IMR-90 (cell line): Measurements from ENCODE around the gene ITGA1. TPM values are rescaled to one million over a fixed set of nuclear protein-coding genes. Genes with fewer than 3 reads are reported as not detected.
A peak's percentile ranks its signal among the peaks of the same experiment; 100 is the strongest.

Experiments
- ATAC-seq: fragments of 200-7000 bp; cut with Tn5 transposase; 2 replicates; pipeline ENCODE4 v1.9.1; 2020; ENCODE audit warnings: low read depth, mild to moderate bottlenecking, moderate library complexity
- BruUV-seq: library from RNA; stranded (reverse); fragments of 400-500 nt; replicated peaks from 2 replicates; lab custom pipeline; 2021; lab: Mats Ljungman, UMichigan
- CTCF ChIA-PET: fragments of 300-600 bp; formaldehyde crosslinking; extraction: SDS; loops from one replicate; lab custom pipeline; 2021; ENCODE audit warnings: antibody characterized with exemption; lab: Yijun Ruan, JAX
- POLR2A ChIA-PET: fragments of 300-600 bp; sonication (Branson Sonifier 250); formaldehyde crosslinking; loops from one replicate; lab custom pipeline; 2022; ENCODE audit warnings: antibody characterized with exemption; ENCODE audit not compliant: unreplicated experiment; lab: Charles Lee
- DNase-seq: peaks from one replicate; pipeline ENCODE4 v3.0.0; 2013
- H2AFZ ChIP-seq: replicated peaks from 2 replicates; pipeline ENCODE3; 2013; ENCODE audit warnings: low read length, mild to moderate bottlenecking; ENCODE audit not compliant: poor library complexity
- H2AK5ac ChIP-seq: 2 replicates; pipeline ENCODE4 v1.6.1; 2013; ENCODE audit warnings: low read depth, low read length, inconsistent platforms
- H2AK9ac ChIP-seq: replicated peaks from 2 replicates; pipeline ENCODE3; 2013; ENCODE audit warnings: mild to moderate bottlenecking, low read depth, low read length, moderate library complexity; ENCODE audit not compliant: poor library complexity
- H2BK120ac ChIP-seq: 2 replicates; pipeline ENCODE4 v1.6.1; 2013; ENCODE audit warnings: low read depth, low read length, inconsistent platforms
- H2BK15ac ChIP-seq: 3 replicates; pipeline ENCODE4 v1.6.1; 2013; ENCODE audit warnings: low read depth, low read length, inconsistent platforms
- H2BK20ac ChIP-seq: 2 replicates; pipeline ENCODE4 v1.6.1; 2013; ENCODE audit warnings: low read depth, mild to moderate bottlenecking, inconsistent platforms, low read length, moderate library complexity
- H2BK5ac ChIP-seq: 2 replicates; pipeline ENCODE4 v1.6.1; 2013; ENCODE audit warnings: mild to moderate bottlenecking, low read depth, low read length, inconsistent platforms; ENCODE audit not compliant: poor library complexity, severe bottlenecking
- H3K14ac ChIP-seq: replicated peaks from 2 replicates; pipeline ENCODE4 v1.6.1; 2013; ENCODE audit warnings: low read depth, low read length, inconsistent platforms
- H3K18ac ChIP-seq: 2 replicates; pipeline ENCODE4 v1.6.1; 2013; ENCODE audit warnings: low read depth, low read length, control low read depth
- H3K23ac ChIP-seq: 2 replicates; pipeline ENCODE4 v1.6.1; 2013; ENCODE audit warnings: low read depth, low read length, inconsistent platforms
- H3K27ac ChIP-seq: 2 replicates; pipeline ENCODE4 v1.5.1; 2013; ENCODE audit warnings: mild to moderate bottlenecking, control low read depth, low read length; ENCODE audit not compliant: insufficient read depth
- H3K27me3 ChIP-seq: 2 replicates; pipeline ENCODE4 v1.6.1; 2013; ENCODE audit warnings: low read length; ENCODE audit not compliant: control insufficient read depth, insufficient read depth
- H3K36me3 ChIP-seq: 2 replicates; pipeline ENCODE4 v1.6.1; 2013; ENCODE audit warnings: low read length, mixed read lengths; ENCODE audit not compliant: control insufficient read depth, insufficient read depth
- H3K4ac ChIP-seq: 2 replicates; pipeline ENCODE4 v1.6.1; 2013; ENCODE audit warnings: low read depth, low read length, inconsistent platforms
- H3K4me1 ChIP-seq: 2 replicates; pipeline ENCODE4 v1.6.1; 2013; ENCODE audit warnings: low read length, mixed read lengths; ENCODE audit not compliant: control insufficient read depth, insufficient read depth
- H3K4me2 ChIP-seq: 2 replicates; pipeline ENCODE4 v1.6.1; 2013; ENCODE audit warnings: low read depth, mild to moderate bottlenecking, control low read depth, low read length, moderate library complexity
- H3K4me3 ChIP-seq: 2 replicates; pipeline ENCODE4 v1.5.1; 2013; ENCODE audit warnings: low read depth, mild to moderate bottlenecking, control low read depth, low read length, moderate library complexity; ENCODE audit not compliant: insufficient read depth
- H3K56ac ChIP-seq: 2 replicates; pipeline ENCODE4 v1.6.1; 2013; ENCODE audit warnings: low read length, inconsistent platforms; ENCODE audit not compliant: insufficient read depth; ENCODE audit errors: extremely low read depth
- H3K79me1 ChIP-seq, 2 experiments: 2 replicates each; pipeline ENCODE4 v1.6.1; 2013; ENCODE audit warnings: low read length in 2 of 2, inconsistent platforms in 1 of 2, low read depth in 1 of 2
- H3K9ac ChIP-seq: 2 replicates; pipeline ENCODE4 v1.6.1; 2013; ENCODE audit warnings: low read depth, low read length, control low read depth
- H3K9me1 ChIP-seq: 2 replicates; pipeline ENCODE4 v1.6.1; 2013; ENCODE audit warnings: low read length, inconsistent platforms; ENCODE audit not compliant: insufficient read depth
- H3K9me3 ChIP-seq: 2 replicates; pipeline ENCODE4 v1.6.1; 2013; ENCODE audit warnings: low read length; ENCODE audit not compliant: control insufficient read depth, insufficient read depth
- H4K20me1 ChIP-seq: 2 replicates; pipeline ENCODE4 v1.6.1; 2013; ENCODE audit warnings: low read length, inconsistent platforms; ENCODE audit not compliant: insufficient read depth
- H4K5ac ChIP-seq: 2 replicates; pipeline ENCODE4 v1.6.1; 2013; ENCODE audit warnings: mild to moderate bottlenecking, low read depth, low read length, control low read depth
- H4K8ac ChIP-seq, 2 experiments: 2 replicates each; pipeline ENCODE4 v1.6.1; 2013; ENCODE audit warnings: low read depth in 2 of 2, low read length in 2 of 2, control low read depth in 1 of 2, inconsistent platforms in 1 of 2
- H4K91ac ChIP-seq: 2 replicates; pipeline ENCODE4 v1.6.1; 2013; ENCODE audit warnings: low read depth, low read length, inconsistent platforms; ENCODE audit not compliant: insufficient read depth
- CEBPB ChIP-seq: IDR thresholded peaks from 2 replicates; pipeline ENCODE4 v1.6.1; 2012; ENCODE audit warnings: low read depth, low read length, improper control_type of control experiment
- ELK1 ChIP-seq: fragments of 150-350 bp; IDR thresholded peaks from 2 replicates; pipeline ENCODE4 v1.6.1; 2016; ENCODE audit warnings: low read depth, mild to moderate bottlenecking, low read length, moderate library complexity, borderline replicate concordance
- RAD21 ChIP-seq: IDR thresholded peaks from 2 replicates; pipeline ENCODE4 v1.6.1; 2012; ENCODE audit warnings: low read length, improper control_type of control experiment
- WGBS, 2 experiments: methylation state at CpG; one replicate each; pipeline versions ENCODE4 v1.1.5 to v1.1.7; 2013; ENCODE audit warnings: missing lambda C conversion rate in 2 of 2; ENCODE audit not compliant: insufficient read length in 1 of 2; ENCODE audit errors: extremely low coverage in 2 of 2; 5-methylcytosine and 5-hydroxymethylcytosine counted together
- dilution Hi-C: fragments of 300-500 bp; cut with HindIII; formaldehyde crosslinking; loops from one replicate; pipeline ENCODE4 v1.14.3; 2018; ENCODE audit warnings: low sequenced_read_pairs; ENCODE audit not compliant: unreplicated experiment
- in situ Hi-C: fragments of 300-500 bp; cut with MboI; formaldehyde crosslinking; loops from 3 replicates; pipeline ENCODE4 v1.14.3; 2019; ENCODE audit warnings: low sequenced_read_pairs, inconsistent platforms, mixed read lengths
- intact Hi-C: fragments of 100-400 bp; cut with micrococcal nuclease; formaldehyde crosslinking; loops from 2 replicates; pipeline ENCODE4 v1.10.0; 2022
- polyA plus RNA-seq, 3 experiments: library from polyadenylated mRNA; depleted of rRNA; stranded (reverse); fragments of >200 nt; gene quantifications; 2 replicates each; pipeline ENCODE4 v1.2.3, GENCODE V29; 2012; ENCODE audit warnings: low replicate concordance in 1 of 3
- total RNA-seq: library from RNA; depleted of rRNA; stranded (reverse); fragments of >200 nt; gene quantifications from 2 replicates; pipeline ENCODE4 v1.2.3, GENCODE V29; 2012

ITGA1 gene
- total and polyA plus RNA-seq, 2 of the 4 experiments (the other 2 are of a cell fraction): 22.3 to 95.2 TPM

- TF ChIP-seq RAD21: peak; percentile 70
- TF ChIP-seq CEBPB: no peak
These were observed 127.6 kb downstream of the ITGA1 start (continued) for GRCh38 chr5:52915176-52915875.

- H3K79me1 ChIP-seq: peaks cover 6 to 13% of the 10 kb centered on the region in 2 experiments; a peak in 3 of 4 replicates
- TF ChIP-seq ELK1 (no peak), RAD21 (peak; percentile 26)
- H2AFZ ChIP-seq: no peak overlapping the region
- H2BK5ac ChIP-seq: no peak overlapping the region
- no peak overlapping the region for H3K18ac ChIP-seq
- H3K4me2 ChIP-seq: no peak overlapping the region
- CTCF ChIA-PET: no interaction called here
- intact Hi-C loops: no loop called here
- no peak overlapping the region for H3K9ac ChIP-seq
- no peak overlapping the region for H4K8ac ChIP-seq
- BruUV-seq: no TSS peak
- no peak overlapping the region for H2BK120ac ChIP-seq
- H2AK5ac ChIP-seq: no peak overlapping the region
- no peak overlapping the region for H3K14ac ChIP-seq
- POLR2A ChIA-PET: no interaction called here
- H3K4ac ChIP-seq: no peak overlapping the region
- no peaks in the 10 kb centered on the region for H4K20me1 ChIP-seq
- peaks cover 2% of the 10 kb centered on the region; the same call in 1 of the 2 replicates for H3K4me1 ChIP-seq
- dilution Hi-C loops: no loop called here
- WGBS, 2 experiments: no CpG with 5 or more reads among the region's 2 CpGs
- H3K27me3 ChIP-seq: no peaks in the 10 kb centered on the region
- H2BK20ac ChIP-seq: no peak overlapping the region
- in situ Hi-C loops: loop anchor here (25.0 kb wide), 1 partner anchor 1959 kb away; no protein-coding TSS in a partner anchor
- no peak overlapping the region for H4K91ac ChIP-seq
- H3K4me3 ChIP-seq: no peak overlapping the region
- H2AK9ac ChIP-seq: no peak overlapping the region
- ATAC-seq (peak; percentile 80), DNase-seq (peak; percentile 54)
- no peak overlapping the region for H2BK15ac ChIP-seq
- no peaks in the 10 kb centered on the region for H3K9me3 ChIP-seq
- H3K9me1 ChIP-seq: peaks cover 12% of the 10 kb centered on the region; the same call in 1 of the 2 replicates
- no peak overlapping the region for H3K23ac ChIP-seq
- H3K56ac ChIP-seq: no peak overlapping the region
- no peak overlapping the region for H3K27ac ChIP-seq
- H3K36me3 ChIP-seq: peaks cover 16% of the 10 kb centered on the region
- H4K5ac ChIP-seq: no peak overlapping the region
These were observed 133.2 kb downstream of the ITGA1 start for GRCh38 chr5:52920929-52921328.
